NCI-H510A treated with DMSO at 0.1 percent for 48 hours (cell line): ENCODE data around the gene POLE.
A peak's percentile ranks its signal among the peaks of the same experiment; 100 is the strongest.

Experiments used
- DNase-seq: peaks from one replicate; lab custom pipeline; 2025; lab: John Stamatoyannopoulos, UW

Gene POLE

GRCh38 chr12:132687211-132688164 lies at the start of gene POLE, which contains the start of gene PXMP2:
TSS of gene POLE (minus strand) at chr12:132687342. CDS start at chr12:132687315, 27 bp downstream.
TSS of gene PXMP2 (plus strand) at chr12:132687587. CDS start at chr12:132687671, 84 bp downstream.
- peak; percentile 95 for DNase-seq

- DNase-seq, result no peak
Measured at GRCh38 chr12:132736913-132737312, 49.8 kb upstream of the POLE start.

GRCh38 chr12:132736378-132736777 lies 49.2 kb upstream of the POLE start:
- no peak for DNase-seq

- DNase-seq, result no peak
Measured at GRCh38 chr12:132735496-132735895, 48.4 kb upstream of the POLE start.

GRCh38 chr12:132734206-132734605 lies 47.1 kb upstream of the POLE start:
- no peak for DNase-seq

- no peak for DNase-seq
Measured at GRCh38 chr12:132731574-132731973, 44.4 kb upstream of the POLE start.

GRCh38 chr12:132730353-132730752 lies 43.2 kb upstream of the POLE start:
- DNase-seq, result no peak

- no peak for DNase-seq
Measured at GRCh38 chr12:132729541-132730320, 42.6 kb upstream of the POLE start.

GRCh38 chr12:132728502-132728901 lies 41.4 kb upstream of the POLE start:
- no peak for DNase-seq

GRCh38 chr12:132727091-132727794 lies 40.1 kb upstream of the POLE start:
- DNase-seq, result no peak

GRCh38 chr12:132726386-132726785 lies 39.2 kb upstream of the POLE start:
- no peak for DNase-seq

GRCh38 chr12:132724506-132725241 lies 37.5 kb upstream of the POLE start:
- DNase-seq, result no peak

GRCh38 chr12:132723764-132724140 lies 36.6 kb upstream of the POLE start:
- no peak for DNase-seq

GRCh38 chr12:132723015-132723763 lies 36.0 kb upstream of the POLE start:
- no peak for DNase-seq

- no peak for DNase-seq
Measured at GRCh38 chr12:132720606-132721345, 33.6 kb upstream of the POLE start.

- no peak for DNase-seq
Measured at GRCh38 chr12:132719954-132720324, 32.8 kb upstream of the POLE start.

GRCh38 chr12:132719141-132719953 lies 32.2 kb upstream of the POLE start:
- no peak for DNase-seq

- no peak for DNase-seq
Measured at GRCh38 chr12:132718644-132719043, 31.5 kb upstream of the POLE start.
